ENCODE measurements around the gene TMEM205.

DNA sequence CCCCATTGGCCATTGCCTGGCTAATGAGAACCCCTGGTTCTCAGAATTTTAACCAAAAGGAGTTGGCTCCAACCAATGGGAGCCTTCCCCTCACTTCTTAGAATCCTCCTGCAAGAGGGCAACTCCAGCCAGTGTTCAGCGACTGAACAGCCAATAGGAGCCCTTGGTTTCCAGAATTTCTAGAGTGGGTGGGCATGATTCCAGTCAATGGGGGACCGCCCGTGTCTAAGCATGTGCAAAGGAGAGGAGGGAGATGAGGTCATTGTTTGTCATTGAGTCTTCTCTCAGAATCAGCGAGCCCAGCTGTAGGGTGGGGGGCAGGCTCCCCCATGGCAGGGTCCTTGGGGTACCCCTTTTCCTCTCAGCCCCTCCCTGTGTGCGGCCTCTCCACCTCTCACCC, 18.9 kb upstream of the TMEM205 start:
- no peak for TF ChIP-seq POLR2AphosphoS5 (IDR thresholded peaks at IDR 0.05)
- TF ChIP-seq, protein P1, sequence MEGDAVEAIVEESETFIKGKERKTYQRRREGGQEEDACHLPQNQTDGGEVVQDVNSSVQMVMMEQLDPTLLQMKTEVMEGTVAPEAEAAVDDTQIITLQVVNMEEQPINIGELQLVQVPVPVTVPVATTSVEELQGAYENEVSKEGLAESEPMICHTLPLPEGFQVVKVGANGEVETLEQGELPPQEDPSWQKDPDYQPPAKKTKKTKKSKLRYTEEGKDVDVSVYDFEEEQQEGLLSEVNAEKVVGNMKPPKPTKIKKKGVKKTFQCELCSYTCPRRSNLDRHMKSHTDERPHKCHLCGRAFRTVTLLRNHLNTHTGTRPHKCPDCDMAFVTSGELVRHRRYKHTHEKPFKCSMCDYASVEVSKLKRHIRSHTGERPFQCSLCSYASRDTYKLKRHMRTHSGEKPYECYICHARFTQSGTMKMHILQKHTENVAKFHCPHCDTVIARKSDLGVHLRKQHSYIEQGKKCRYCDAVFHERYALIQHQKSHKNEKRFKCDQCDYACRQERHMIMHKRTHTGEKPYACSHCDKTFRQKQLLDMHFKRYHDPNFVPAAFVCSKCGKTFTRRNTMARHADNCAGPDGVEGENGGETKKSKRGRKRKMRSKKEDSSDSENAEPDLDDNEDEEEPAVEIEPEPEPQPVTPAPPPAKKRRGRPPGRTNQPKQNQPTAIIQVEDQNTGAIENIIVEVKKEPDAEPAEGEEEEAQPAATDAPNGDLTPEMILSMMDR (IDR thresholded peaks at IDR 0.05), result no peak
- no peak for TF ChIP-seq POLR2A (IDR thresholded peaks at IDR 0.05)
- TF ChIP-seq EP300 (IDR thresholded peaks at IDR 0.05), result no peak

Measured in gastroesophageal sphincter (tissue), 3 donors.